ENCODE data around the gene PRR19.

The PRR19 gene

GRCh38 chr19:42287017-42287826, 14.7 kb upstream of the PRR19 start:
- DNase-seq (ENCODE audit: low spot score): no peak

GRCh38 chr19:42287827-42288107, 14.2 kb upstream of the PRR19 start:
- Histone ChIP-seq H3K36me3 (ENCODE audit: low read depth) (peaks cover 57% of the 10 kb centered on the region), H3K4me1 (ENCODE audit: insufficient read depth, poor library complexity, severe bottlenecking) (peaks cover 5% of the 10 kb centered on the region), H3K27ac (ENCODE audit: poor library complexity, severe bottlenecking) (no peak overlapping the region), H3K27me3 (ENCODE audit: insufficient read depth, poor library complexity, severe bottlenecking) (no peaks in the 10 kb centered on the region), H3K4me3 (ENCODE audit: severe bottlenecking) (no peak overlapping the region), H3K9me3 (ENCODE audit: severe bottlenecking) (no peaks in the 10 kb centered on the region)
- ATAC-seq (ENCODE audit: low read depth): no peak
- DNase-seq (ENCODE audit: low spot score): no peak
- no peak for TF ChIP-seq CTCF (IDR thresholded peaks at IDR 0.05; ENCODE audit: poor library complexity, severe bottlenecking)

More at GRCh38 chr19:42287017-42287826, 14.7 kb upstream of the PRR19 start:
- no peak overlapping the region for H3K27ac ChIP-seq (ENCODE audit: poor library complexity, severe bottlenecking)
- no peak for TF ChIP-seq CTCF (IDR thresholded peaks at IDR 0.05; ENCODE audit: poor library complexity, severe bottlenecking)
- H3K9me3 ChIP-seq (ENCODE audit: severe bottlenecking): no peaks in the 10 kb centered on the region
- peaks cover 9% of the 10 kb centered on the region for H3K4me1 ChIP-seq (ENCODE audit: insufficient read depth, poor library complexity, severe bottlenecking)
- peaks cover 54% of the 10 kb centered on the region for H3K36me3 ChIP-seq (ENCODE audit: low read depth)
- no peak for ATAC-seq (ENCODE audit: low read depth)
- no peak overlapping the region for H3K4me3 ChIP-seq (ENCODE audit: severe bottlenecking)
- H3K27me3 ChIP-seq (ENCODE audit: insufficient read depth, poor library complexity, severe bottlenecking): no peaks in the 10 kb centered on the region

GRCh38 chr19:42288387-42288786, 13.5 kb upstream of the PRR19 start:
- Histone ChIP-seq H3K27ac (ENCODE audit: poor library complexity, severe bottlenecking) (no peak overlapping the region), H3K36me3 (ENCODE audit: low read depth) (peaks cover 62% of the 10 kb centered on the region), H3K4me1 (ENCODE audit: insufficient read depth, poor library complexity, severe bottlenecking) (no peaks in the 10 kb centered on the region), H3K9me3 (ENCODE audit: severe bottlenecking) (no peaks in the 10 kb centered on the region), H3K4me3 (ENCODE audit: severe bottlenecking) (no peak overlapping the region), H3K27me3 (ENCODE audit: insufficient read depth, poor library complexity, severe bottlenecking) (no peaks in the 10 kb centered on the region)
- ATAC-seq (ENCODE audit: low read depth) (no peak), DNase-seq (ENCODE audit: low spot score) (no peak)
- no peak for TF ChIP-seq CTCF (IDR thresholded peaks at IDR 0.05; ENCODE audit: poor library complexity, severe bottlenecking)

DNA sequence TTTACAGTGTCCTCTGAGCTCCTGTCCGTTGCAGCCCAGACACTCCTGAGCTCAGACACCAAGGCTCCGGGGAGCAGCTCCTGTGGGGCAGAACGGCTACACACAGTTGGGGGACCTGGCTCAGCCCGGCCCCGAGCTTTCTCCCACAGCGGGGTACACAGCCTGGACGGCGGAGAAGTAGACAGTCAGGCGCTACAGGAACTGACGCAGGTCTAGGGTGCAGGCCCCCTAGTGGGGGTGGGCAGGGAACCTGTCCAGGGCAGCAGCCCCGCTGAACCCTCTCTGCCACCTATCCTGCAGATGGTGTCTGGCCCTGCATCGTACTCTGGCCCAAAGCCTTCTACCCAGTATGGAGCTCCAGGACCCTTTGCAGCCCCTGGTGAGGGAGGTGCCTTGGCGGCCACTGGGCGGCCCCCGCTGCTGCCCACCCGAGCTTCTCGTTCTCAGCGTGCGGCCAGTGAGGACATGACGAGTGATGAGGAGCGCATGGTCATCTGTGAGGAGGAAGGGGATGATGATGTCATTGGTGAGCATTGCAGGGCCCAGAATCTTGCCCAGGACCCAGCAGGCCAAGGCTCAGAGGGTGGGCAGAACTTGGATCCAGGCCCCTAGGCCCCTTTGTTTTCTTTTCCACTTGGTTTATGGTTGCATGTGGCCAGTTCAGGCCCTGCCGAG, 12.9 kb upstream of the PRR19 start:
- no peak overlapping the region for H3K4me3 ChIP-seq (ENCODE audit: severe bottlenecking)
- H3K27me3 ChIP-seq (ENCODE audit: insufficient read depth, poor library complexity, severe bottlenecking): no peaks in the 10 kb centered on the region
- H3K36me3 ChIP-seq (ENCODE audit: low read depth): peaks cover 68% of the 10 kb centered on the region
- no peaks in the 10 kb centered on the region for H3K9me3 ChIP-seq (ENCODE audit: severe bottlenecking)
- TF ChIP-seq CTCF (IDR thresholded peaks at IDR 0.05; ENCODE audit: poor library complexity, severe bottlenecking): no peak
- ATAC-seq (ENCODE audit: low read depth) (no peak), DNase-seq (ENCODE audit: low spot score) (no peak)
- no peaks in the 10 kb centered on the region for H3K4me1 ChIP-seq (ENCODE audit: insufficient read depth, poor library complexity, severe bottlenecking)
- H3K27ac ChIP-seq (ENCODE audit: poor library complexity, severe bottlenecking): no peak overlapping the region

DNA sequence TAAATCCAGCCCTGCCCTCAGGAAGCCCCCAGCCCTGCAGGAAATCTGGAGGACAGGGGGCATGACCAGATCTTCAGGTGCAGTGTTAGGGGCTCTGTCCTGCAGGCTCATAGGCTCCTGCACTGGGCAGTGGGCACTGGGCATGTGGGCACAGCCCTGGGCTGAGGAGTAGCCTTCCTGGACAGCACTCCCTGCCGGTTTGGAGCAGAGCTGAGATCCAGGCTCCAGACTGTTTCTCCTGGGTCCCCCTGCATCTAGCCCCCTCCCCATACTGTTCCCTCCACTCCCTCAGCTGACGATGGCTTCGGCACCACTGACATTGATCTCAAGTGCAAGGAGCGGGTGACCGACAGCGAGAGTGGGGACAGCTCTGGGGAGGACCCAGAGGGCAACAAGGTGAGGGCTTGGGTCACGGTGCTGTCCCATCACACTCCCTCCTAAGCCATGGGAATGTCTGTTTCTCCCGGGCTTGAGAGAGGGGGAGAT, 12.3 kb upstream of the PRR19 start:
- DNase-seq (ENCODE audit: low spot score): no peak
- Histone ChIP-seq H3K27me3 (ENCODE audit: insufficient read depth, poor library complexity, severe bottlenecking) (no peaks in the 10 kb centered on the region), H3K9me3 (ENCODE audit: severe bottlenecking) (no peaks in the 10 kb centered on the region), H3K27ac (ENCODE audit: poor library complexity, severe bottlenecking) (no peak overlapping the region), H3K4me3 (ENCODE audit: severe bottlenecking) (no peak overlapping the region), H3K4me1 (ENCODE audit: insufficient read depth, poor library complexity, severe bottlenecking) (no peaks in the 10 kb centered on the region), H3K36me3 (ENCODE audit: low read depth) (peaks cover 74% of the 10 kb centered on the region)
- no peak for TF ChIP-seq CTCF (IDR thresholded peaks at IDR 0.05; ENCODE audit: poor library complexity, severe bottlenecking)
- no peak for ATAC-seq (ENCODE audit: low read depth)

All from RWPE2 (cell line).